K562 (cell line): ENCODE data around the gene ZBP1. TPM values are rescaled to one million over a fixed set of nuclear protein-coding genes. Genes with fewer than 3 reads are reported as not detected.

Experiments used
- CBFA2T2 ChIP-seq: fragments of 450-650 bp; conservative IDR thresholded peaks from 2 replicates; pipeline ENCODE4 v1.6.1; 2017; ENCODE audit warnings: mild to moderate bottlenecking
- CTCF ChIP-seq, 3 experiments: IDR thresholded peaks in 2 of 3; conservative IDR thresholded peaks in 1 of 3; 2 replicates each; pipeline ENCODE4 v1.5.1; 2011 to 2012; ENCODE audit warnings: low read length in 3 of 3, mild to moderate bottlenecking in 3 of 3, control low read depth in 2 of 3, improper control_type of control experiment in 1 of 3, inconsistent platforms in 1 of 3, low read depth in 1 of 3, mixed read lengths in 1 of 3, moderate library complexity in 1 of 3; ENCODE audit not compliant: insufficient read depth in 2 of 3
- ETV1 ChIP-seq: fragments of 450-650 bp; conservative IDR thresholded peaks from 2 replicates; pipeline ENCODE4 v1.6.1; 2016; ENCODE audit warnings: missing genetic modification characterization, control low read depth, low read depth, missing compliant biosample characterization
- GATA2 ChIP-seq: sonication (generic); formaldehyde crosslinking; IDR thresholded peaks from 2 replicates; pipeline ENCODE4 v1.4.0; 2020; ENCODE audit warnings: mild to moderate bottlenecking, missing genetic modification reagents
- KHSRP ChIP-seq: fragments of 450-650 bp; IDR thresholded peaks from 2 replicates; pipeline ENCODE4 v1.6.1; 2017
- L3MBTL2 ChIP-seq: fragments of 450-650 bp; IDR thresholded peaks from 2 replicates; pipeline ENCODE4 v1.6.1; 2016; ENCODE audit warnings: mild to moderate bottlenecking, moderate library complexity
- MGA ChIP-seq: fragments of 450-650 bp; IDR thresholded peaks from 2 replicates; pipeline ENCODE4 v1.6.1; 2016; ENCODE audit warnings: mild to moderate bottlenecking, moderate library complexity
- RAD51 ChIP-seq: fragments of 450-650 bp; IDR thresholded peaks from 2 replicates; pipeline ENCODE4 v1.7.1; 2016; ENCODE audit warnings: low read depth, mild to moderate bottlenecking, borderline replicate concordance
- SPI1 ChIP-seq: IDR thresholded peaks from 2 replicates; pipeline ENCODE4 v1.6.1; 2011; ENCODE audit warnings: low read depth, low read length, control low read depth, borderline replicate concordance
- USF1 ChIP-seq: sonication (generic); formaldehyde crosslinking; IDR thresholded peaks from 2 replicates; pipeline ENCODE4 v1.9.0; 2022; ENCODE audit warnings: mild to moderate bottlenecking, missing genetic modification reagents
- USF2 ChIP-seq: sonication (generic); formaldehyde crosslinking; IDR thresholded peaks from 2 replicates; pipeline ENCODE4 v1.5.0; 2020; ENCODE audit warnings: missing genetic modification reagents
- polyA plus RNA-seq, 8 experiments: library from polyadenylated mRNA; depleted of rRNA in 4 of 8; stranded (reverse) in 5 of 8; unstranded in 3 of 8; fragments of >200 nt; fragmentation: Nextera tagmentation in 2 of 8; fragmentation: Illumina TruSeq in 1 of 8; extraction: Ambion mirVana in 2 of 8; extraction: Trizol in 1 of 8; gene quantifications; 2 replicates each; pipeline versions ENCODE4 v1.2.1 to v1.2.3, GENCODE V29; 2011 to 2014; ENCODE audit warnings: inconsistent platforms in 1 of 8, missing spikeins in 1 of 8
- total RNA-seq, 7 experiments: library from RNA; depleted of rRNA in 6 of 7; stranded (reverse); fragments of >200 nt in 6 of 7; fragmentation: Illumina TruSeq in 2 of 7; extraction: Trizol in 2 of 7; gene quantifications; 2 replicates each; pipeline versions ENCODE4 v1.2.1 to v1.2.3, GENCODE V29; 2011 to 2021; ENCODE audit warnings: low replicate concordance in 1 of 7

The ZBP1 gene
- total and polyA plus RNA-seq, 9 of the 15 experiments (the other 6 are each of a cell fraction or from before 2014, with no cell fraction given), result not detected

- TF ChIP-seq MGA (peak; percentile 17; the same call in 1 of the 2 replicates), USF1 (peak; percentile 60), CTCF (IDR thresholded peaks at IDR 0.05 in 2 of 3, conservative IDR thresholded peaks at IDR 0.05 in 1 of 3; ENCODE audit: insufficient read depth in 2 of 3, low read depth in 1 of 3, low read length in 3 of 3) (peak; percentile 11 to 26 (median 16); a peak in 3 of 6 replicates), USF2 (CRISPR knock-in tag) (peak; percentile 54), SPI1 (peak; percentile 69; the same call in 1 of the 2 replicates), RAD51 (peak; percentile 51; the same call in 1 of the 2 replicates), KHSRP (no peak), L3MBTL2 (peak; percentile 42; the same call in 1 of the 2 replicates), CBFA2T2 (0 out of 2 replicates have a peak, but pooled peaks have one; percentile 9), ETV1 (tag) (peak; percentile 45), GATA2 (no peak)
These were observed 38.8 kb downstream of the ZBP1 start (continued) for GRCh38 chr20:57581202-57582028.
